CD4-positive, alpha-beta T cell treated with Interleukin-1 beta for 1 hour (primary cell): Measurements from ENCODE around the gene LMO1.

Experiments
- DNase-seq, 2 donors: peaks; one replicate each; pipeline ENCODE4 v3.0.0-alpha.2; 2020 to 2022

The LMO1 gene

GRCh38 chr11:8202516-8203413 lies 60.9 kb downstream of the LMO1 start:
- no peak for DNase-seq

- DNase-seq, result peak in 1 of 2 donors; percentile 58
Measured at GRCh38 chr11:8201644-8202365, 61.9 kb downstream of the LMO1 start.

- DNase-seq, result no peak
Measured at GRCh38 chr11:8199676-8200075, 64.0 kb downstream of the LMO1 start.

GRCh38 chr11:8196749-8197148 lies 66.9 kb downstream of the LMO1 start:
- DNase-seq, result no peak

GRCh38 chr11:8194956-8195355 lies 68.7 kb downstream of the LMO1 start:
- DNase-seq, result no peak

GRCh38 chr11:8192896-8193209 lies 70.8 kb downstream of the LMO1 start:
- no peak for DNase-seq

- peak; percentile 25 to 46 for DNase-seq
Measured at GRCh38 chr11:8192016-8192895, 71.4 kb downstream of the LMO1 start.

- no peak for DNase-seq
Measured at GRCh38 chr11:8190431-8190830, 73.2 kb downstream of the LMO1 start.

- no peak for DNase-seq
Measured at GRCh38 chr11:8186429-8186828, 77.2 kb downstream of the LMO1 start.

- no peak for DNase-seq
Measured at GRCh38 chr11:8183111-8183510, 80.6 kb downstream of the LMO1 start.

GRCh38 chr11:8180469-8180868 lies 83.2 kb downstream of the LMO1 start:
- DNase-seq, result no peak

GRCh38 chr11:8178297-8178696 lies 85.4 kb downstream of the LMO1 start:
- DNase-seq, result no peak

GRCh38 chr11:8177136-8177535 lies 86.5 kb downstream of the LMO1 start:
- DNase-seq, result no peak
